Gastroesophageal sphincter (tissue), 4 donors: ENCODE results near the gene THSD7A. TPM values are rescaled to one million over a fixed set of nuclear protein-coding genes. Genes with fewer than 3 reads are reported as not detected.

Experiments
- ATAC-seq: fragments of 150-250 bp; one replicate; pipeline ENCODE4 v1.9.1; 2016; ENCODE audit warnings: mild to moderate bottlenecking, moderate library complexity
- H3K27ac ChIP-seq, 4 donors: fragments of 200-600 bp; sonication (generic) in 3 of 4; 1 replicate in 3 of 4; 2 replicates in 1 of 4; pipeline ENCODE4 v1.5.1; 2016 to 2019
- H3K27me3 ChIP-seq: fragments of 200-600 bp; sonication (generic); one replicate; pipeline ENCODE4 v1.5.1; 2019
- H3K36me3 ChIP-seq, 2 donors: fragments of 200-600 bp; sonication (generic); one replicate each; pipeline ENCODE4 v1.5.1; 2019; ENCODE audit warnings: control low read depth in 1 of 2
- H3K4me1 ChIP-seq, 3 donors: fragments of 200-600 bp; sonication (generic); 1 replicate in 2 of 3; 2 replicates in 1 of 3; pipeline ENCODE4 v1.5.1; 2016 to 2019; ENCODE audit warnings: control low read depth in 2 of 3
- H3K4me3 ChIP-seq, 2 donors: fragments of 200-600 bp; sonication (generic); one replicate each; pipeline ENCODE4 v1.5.1; 2019; ENCODE audit warnings: mild to moderate bottlenecking in 1 of 2, moderate library complexity in 1 of 2
- H3K9me3 ChIP-seq, 3 donors: fragments of 200-600 bp; sonication (generic); one replicate each; pipeline ENCODE4 v1.5.1; 2017 to 2019; ENCODE audit warnings: control low read depth in 2 of 3
- EP300 ChIP-seq: sonication (generic); formaldehyde crosslinking; IDR thresholded peaks from one replicate; pipeline ENCODE4 v1.6.1; 2017; ENCODE audit warnings: antibody characterized with exemption, mild to moderate bottlenecking
- POLR2A ChIP-seq, 2 donors: fragments of 450-650 bp; IDR thresholded peaks; one replicate each; pipeline ENCODE4 v1.6.1; 2017; ENCODE audit warnings: antibody characterized with exemption in 2 of 2, mild to moderate bottlenecking in 2 of 2, moderate library complexity in 1 of 2
- POLR2AphosphoS5 ChIP-seq: sonication (generic); formaldehyde crosslinking; IDR thresholded peaks from one replicate; pipeline ENCODE4 v1.6.1; 2017; ENCODE audit warnings: antibody characterized with exemption
- WGBS, 2 donors: methylation state at CpG; one replicate each; pipeline ENCODE4 v1.1.5; 2018; ENCODE audit warnings: low coverage in 1 of 2; 5-methylcytosine and 5-hydroxymethylcytosine counted together
- total RNA-seq, 4 donors: library from RNA; depleted of rRNA; stranded (reverse); fragments of >200 nt; gene quantifications; one replicate each; pipeline ENCODE4 v1.1.0, GENCODE V29; 2016
- TF ChIP-seq, protein P1 (sequence below), 4 experiments: fragments of 200-600 bp in 2 of 4; fragments of 450-650 bp in 2 of 4; sonication (generic) in 1 of 4; IDR thresholded peaks; one replicate each; pipeline ENCODE4 v1.5.1; 2017 to 2019; ENCODE audit warnings: antibody characterized with exemption in 4 of 4, mild to moderate bottlenecking in 2 of 4, moderate library complexity in 2 of 4

Gene THSD7A
- total RNA-seq, 4 donors from 2014 or later = 2.9 to 6.2 (median 3.9) TPM

DNA sequence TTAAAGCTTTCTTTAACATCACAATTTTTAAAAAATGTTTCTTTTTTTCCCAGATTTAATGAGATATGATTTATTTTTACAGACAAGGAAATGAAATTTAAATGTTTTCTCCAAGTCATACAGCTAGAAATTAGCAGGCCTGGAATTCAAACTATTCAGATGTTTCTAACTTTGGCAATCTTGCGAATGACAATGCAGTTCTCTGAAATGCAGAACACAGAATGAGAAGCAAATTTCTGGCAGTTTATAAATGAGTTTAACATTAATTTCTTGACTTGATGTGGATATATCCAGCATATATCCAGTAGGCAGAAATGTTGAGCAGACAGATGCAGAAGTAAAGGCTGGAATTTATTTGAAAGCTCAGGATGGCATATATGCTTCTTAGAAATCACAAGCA is 227.5 kb downstream of the THSD7A start:
- Histone ChIP-seq H3K4me1 (peaks cover 4 to 22% (median 7%) of the 10 kb centered on the region in 3 donors), H3K36me3 (no peaks in the 10 kb centered on the region), H3K27ac (peak overlapping the region in 1 of 4 donors; percentile 33), H3K4me3 (no peak overlapping the region), H3K9me3 (no peaks in the 10 kb centered on the region), H3K27me3 (no peaks in the 10 kb centered on the region)
- no peak for ATAC-seq
- 8 to 11% methylated on average over 1 of the region's 1 CpG for WGBS, 2 donors
- TF ChIP-seq EP300 (no peak), POLR2AphosphoS5 (no peak), POLR2A (IDR thresholded peaks at IDR 0.05) (no peak)
- TF ChIP-seq, protein P1, sequence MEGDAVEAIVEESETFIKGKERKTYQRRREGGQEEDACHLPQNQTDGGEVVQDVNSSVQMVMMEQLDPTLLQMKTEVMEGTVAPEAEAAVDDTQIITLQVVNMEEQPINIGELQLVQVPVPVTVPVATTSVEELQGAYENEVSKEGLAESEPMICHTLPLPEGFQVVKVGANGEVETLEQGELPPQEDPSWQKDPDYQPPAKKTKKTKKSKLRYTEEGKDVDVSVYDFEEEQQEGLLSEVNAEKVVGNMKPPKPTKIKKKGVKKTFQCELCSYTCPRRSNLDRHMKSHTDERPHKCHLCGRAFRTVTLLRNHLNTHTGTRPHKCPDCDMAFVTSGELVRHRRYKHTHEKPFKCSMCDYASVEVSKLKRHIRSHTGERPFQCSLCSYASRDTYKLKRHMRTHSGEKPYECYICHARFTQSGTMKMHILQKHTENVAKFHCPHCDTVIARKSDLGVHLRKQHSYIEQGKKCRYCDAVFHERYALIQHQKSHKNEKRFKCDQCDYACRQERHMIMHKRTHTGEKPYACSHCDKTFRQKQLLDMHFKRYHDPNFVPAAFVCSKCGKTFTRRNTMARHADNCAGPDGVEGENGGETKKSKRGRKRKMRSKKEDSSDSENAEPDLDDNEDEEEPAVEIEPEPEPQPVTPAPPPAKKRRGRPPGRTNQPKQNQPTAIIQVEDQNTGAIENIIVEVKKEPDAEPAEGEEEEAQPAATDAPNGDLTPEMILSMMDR (IDR thresholded peaks at IDR 0.05) = no peak

DNA sequence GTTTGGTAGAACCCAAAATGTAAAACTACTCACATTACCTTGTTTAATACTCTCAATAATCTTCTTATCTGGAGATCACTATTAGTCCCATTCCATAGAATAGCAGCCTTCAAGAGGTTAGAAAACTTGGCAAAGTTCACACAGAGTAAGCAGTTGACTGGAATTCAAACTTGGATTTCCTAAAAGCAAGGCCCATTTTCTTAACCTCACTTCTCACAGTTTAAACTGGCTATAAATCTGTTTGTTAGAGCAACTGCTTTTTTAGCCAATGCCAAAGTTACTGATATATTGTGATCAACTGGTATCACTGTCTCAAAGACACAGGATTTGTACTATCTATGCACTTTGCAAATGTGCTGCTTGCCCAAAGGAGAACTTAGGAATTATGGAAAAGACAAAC is 230.2 kb downstream of the THSD7A start:
- Histone ChIP-seq H3K36me3 (no peaks in the 10 kb centered on the region), H3K4me3 (no peak overlapping the region), H3K27ac (no peak overlapping the region), H3K9me3 (no peaks in the 10 kb centered on the region), H3K27me3 (no peaks in the 10 kb centered on the region), H3K4me1 (peaks cover 4 to 22% (median 7%) of the 10 kb centered on the region in 3 donors)
- no peak for ATAC-seq
- TF ChIP-seq POLR2A (IDR thresholded peaks at IDR 0.05) = no peak
- TF ChIP-seq POLR2AphosphoS5 = no peak
- TF ChIP-seq, protein P1 (IDR thresholded peaks at IDR 0.05) = no peak
- TF ChIP-seq EP300 = no peak

DNA sequence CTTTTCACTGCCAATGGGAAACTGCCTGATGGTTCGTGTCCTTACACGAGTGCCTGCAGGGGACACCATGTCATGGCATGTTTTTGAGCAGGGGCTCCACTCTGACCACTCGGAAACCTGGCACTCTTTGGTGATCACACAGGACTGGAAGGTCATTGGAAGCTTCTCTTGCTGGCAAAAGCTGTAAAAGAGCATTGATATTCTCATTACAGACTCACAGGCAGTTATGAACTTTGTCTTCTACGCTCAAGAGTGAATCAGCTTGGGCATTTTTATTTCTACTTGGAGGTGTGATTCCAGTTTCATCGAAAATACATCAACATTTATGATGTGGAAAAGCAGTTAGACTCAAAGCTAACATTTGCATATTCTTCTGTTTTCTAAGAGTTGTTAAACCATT is 238.7 kb downstream of the THSD7A start:
- H3K27ac ChIP-seq = peak overlapping the region in 1 of 4 donors; percentile 18
- peaks cover 0 to 9% (median 0%) of the 10 kb centered on the region in 3 donors for H3K4me1 ChIP-seq
- H3K27me3 ChIP-seq = no peaks in the 10 kb centered on the region
- TF ChIP-seq, protein P1 (IDR thresholded peaks at IDR 0.05) = no peak
- no peak for TF ChIP-seq EP300
- TF ChIP-seq POLR2AphosphoS5 = no peak
- H3K9me3 ChIP-seq = no peaks in the 10 kb centered on the region
- WGBS, 2 donors = 71 to 90% methylated on average over 3 to 5 of the region's 5 CpGs
- H3K36me3 ChIP-seq = no peaks in the 10 kb centered on the region
- no peak for ATAC-seq
- no peak overlapping the region for H3K4me3 ChIP-seq

DNA sequence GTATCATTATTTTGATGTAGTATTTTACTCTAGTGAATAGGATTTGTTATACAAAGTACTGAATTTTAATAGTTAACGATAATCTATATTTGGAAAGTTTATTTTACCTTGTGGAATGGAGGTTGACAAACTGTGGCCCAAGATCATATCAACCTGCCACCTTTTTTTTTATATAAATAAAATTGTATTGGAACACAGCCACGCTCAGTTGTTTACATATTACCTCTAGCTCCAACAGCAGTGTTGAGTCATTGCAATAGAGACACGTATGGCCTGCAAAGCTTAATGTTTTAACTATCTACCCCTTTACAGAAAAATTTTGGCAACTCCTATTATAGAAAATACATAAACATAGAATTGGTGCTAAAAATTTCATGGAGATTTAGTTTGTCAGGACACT is 239.3 kb downstream of the THSD7A start:
- H3K36me3 ChIP-seq = no peaks in the 10 kb centered on the region
- 28 to 41% methylated on average over 3 of the region's 3 CpGs for WGBS, 2 donors
- no peak for TF ChIP-seq EP300
- TF ChIP-seq, protein P1 (IDR thresholded peaks at IDR 0.05) = no peak
- TF ChIP-seq POLR2A (IDR thresholded peaks at IDR 0.05) = no peak
- TF ChIP-seq POLR2AphosphoS5 = no peak
- H3K4me1 ChIP-seq = peaks cover 0 to 9% (median 0%) of the 10 kb centered on the region in 3 donors
- H3K9me3 ChIP-seq = no peaks in the 10 kb centered on the region
- peak overlapping the region in 1 of 4 donors; percentile 18 for H3K27ac ChIP-seq
- no peaks in the 10 kb centered on the region for H3K27me3 ChIP-seq
- no peak overlapping the region for H3K4me3 ChIP-seq
- no peak for ATAC-seq

DNA sequence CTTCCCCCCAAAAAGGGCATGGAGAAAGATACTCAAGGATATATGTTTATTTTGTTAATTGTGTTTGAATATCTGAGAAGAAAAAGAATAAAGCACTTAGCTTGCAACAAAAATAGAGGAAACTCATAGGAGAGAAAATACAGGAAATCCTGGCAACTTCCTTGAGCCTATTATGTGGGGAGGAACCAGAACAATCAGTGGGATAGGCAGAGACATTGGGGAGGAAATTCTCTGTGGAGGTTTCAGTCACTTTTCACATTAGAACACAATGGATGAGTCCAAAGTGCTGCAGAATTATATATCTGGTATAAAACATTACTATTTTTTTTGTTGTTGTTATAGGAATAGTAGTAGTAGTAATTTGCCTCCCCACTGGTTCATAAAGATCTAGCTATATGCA is 240.1 kb downstream of the THSD7A start:
- ATAC-seq = no peak

More for the DNA sequence above, 240.1 kb downstream of the THSD7A start:
- no peaks in the 10 kb centered on the region for H3K9me3 ChIP-seq
- no peaks in the 10 kb centered on the region for H3K36me3 ChIP-seq
- TF ChIP-seq POLR2A (IDR thresholded peaks at IDR 0.05) (no peak), EP300 (no peak), POLR2AphosphoS5 (no peak)
- TF ChIP-seq, protein P1 (IDR thresholded peaks at IDR 0.05) = no peak
- no peak overlapping the region for H3K4me3 ChIP-seq
- H3K27ac ChIP-seq = no peak overlapping the region
- H3K27me3 ChIP-seq = no peaks in the 10 kb centered on the region
- peaks cover 0 to 9% (median 0%) of the 10 kb centered on the region in 3 donors for H3K4me1 ChIP-seq
